ENCODE data around the gene RPP30.

Gene RPP30

DNA sequence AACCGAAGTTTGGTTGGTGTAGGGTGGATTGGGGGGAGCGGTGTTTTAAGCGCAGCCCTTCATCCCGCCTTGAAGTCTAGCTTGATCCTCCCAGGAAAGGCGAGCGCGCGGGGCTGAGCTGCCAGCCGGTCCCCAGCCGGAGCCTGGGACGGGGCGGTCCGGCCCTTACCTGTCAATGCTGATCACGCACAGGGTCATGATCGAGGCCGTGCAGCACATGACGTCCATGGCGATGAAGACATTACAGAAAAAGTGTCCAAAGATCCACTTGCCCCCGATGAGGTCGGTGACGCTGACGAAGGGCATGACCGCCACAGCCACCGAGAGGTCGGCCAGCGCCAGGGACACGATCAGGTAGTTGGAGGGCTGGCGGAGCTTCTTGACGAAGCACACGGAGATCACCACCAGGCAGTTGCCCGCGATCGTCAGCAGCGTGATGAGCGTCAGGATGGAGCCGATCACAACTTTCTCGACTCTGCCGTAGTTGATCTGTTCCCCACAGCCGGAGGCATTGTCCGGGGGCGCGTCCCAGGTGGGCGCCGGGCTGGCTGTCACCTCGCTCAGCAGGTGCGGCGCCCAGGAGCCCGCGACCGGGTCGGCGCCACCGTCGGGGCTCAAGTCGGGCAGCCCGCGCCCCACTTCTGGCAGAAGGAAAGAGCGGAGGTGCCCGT is 14.7 kb upstream of the RPP30 start:
- Histone ChIP-seq H3K27me3 (ENCODE audit: control insufficient read depth, insufficient read depth, low read length) (peaks cover 35% of the 10 kb centered on the region), H3K36me3 (ENCODE audit: control insufficient read depth, insufficient read depth, low read length) (no peaks in the 10 kb centered on the region), H3K9me3 (ENCODE audit: control insufficient read depth, insufficient read depth, low read length) (no peaks in the 10 kb centered on the region), H3K9ac (ENCODE audit: low read depth, low read length) (no peak overlapping the region), H3K4me3 (ENCODE audit: low read depth, low read length) (peak overlapping the region; percentile 82), H3K4me1 (ENCODE audit: control insufficient read depth, insufficient read depth, low read length) (no peaks in the 10 kb centered on the region)

DNA sequence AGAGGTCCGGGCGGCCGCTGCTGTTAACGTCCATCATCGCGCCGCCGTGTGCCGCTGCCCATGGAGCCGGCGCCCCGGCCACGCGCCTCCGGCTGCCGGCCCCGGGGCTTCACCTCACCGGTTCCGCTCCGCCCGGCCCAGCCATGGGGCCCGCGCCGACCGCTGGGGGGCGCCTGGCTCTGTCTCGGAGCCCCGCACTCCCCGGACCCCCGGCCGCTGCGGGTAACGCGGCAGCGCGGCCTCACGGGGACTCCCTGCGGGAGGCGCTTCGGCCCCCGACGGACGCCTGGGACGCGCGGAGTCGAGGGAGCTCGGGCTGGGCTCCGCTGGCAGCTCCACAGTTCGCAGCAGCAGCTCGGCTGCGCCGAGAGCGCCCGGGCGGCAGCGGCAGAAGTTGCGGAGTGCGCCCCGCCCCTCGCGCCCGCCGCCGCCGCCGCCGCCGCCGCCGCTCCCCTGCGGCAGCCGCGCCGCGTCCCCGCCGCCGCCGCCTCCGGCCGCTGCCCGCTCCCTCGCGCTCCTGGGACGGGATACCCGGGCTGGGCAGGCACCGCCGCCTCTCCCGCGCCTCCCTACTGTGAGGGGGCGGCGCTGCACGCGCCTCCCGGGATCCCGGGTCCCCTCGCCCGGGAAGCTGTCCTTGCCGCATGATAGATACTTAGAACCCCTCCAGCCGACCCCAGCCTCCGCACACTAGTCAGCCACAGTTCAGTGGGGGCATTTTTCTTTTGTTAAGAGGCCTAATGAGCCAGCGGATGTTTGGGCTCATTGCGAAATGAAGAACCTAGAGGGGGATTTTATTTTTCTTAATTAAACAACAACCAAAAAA is 13.9 kb upstream of the RPP30 start, which contains the start of gene HTR7:
Gene HTR7, minus strand, starts transcription at position 405 of the 826 bp plus-strand sequence. Its CDS starts 368 bp downstream, at position 37.
- H3K4me3 ChIP-seq (ENCODE audit: low read depth, low read length), result peak within 1 kb of the TSS; percentile 82
- H3K4me1 ChIP-seq (ENCODE audit: control insufficient read depth, insufficient read depth, low read length), result no peaks in the 10 kb centered on the region
- H3K36me3 ChIP-seq (ENCODE audit: control insufficient read depth, insufficient read depth, low read length), result no peaks in the 10 kb centered on the region
- H3K9ac ChIP-seq (ENCODE audit: low read depth, low read length), result no peak within 1 kb of the TSS
- no peaks in the 10 kb centered on the region for H3K9me3 ChIP-seq (ENCODE audit: control insufficient read depth, insufficient read depth, low read length)
- H3K27me3 ChIP-seq (ENCODE audit: control insufficient read depth, insufficient read depth, low read length), result peaks cover 35% of the 10 kb centered on the region

- Histone ChIP-seq H3K9me3 (ENCODE audit: control insufficient read depth, insufficient read depth, low read length) (no peaks in the 10 kb centered on the region), H3K4me3 (ENCODE audit: low read depth, low read length) (peak overlapping the region; percentile 70), H3K36me3 (ENCODE audit: control insufficient read depth, insufficient read depth, low read length) (no peaks in the 10 kb centered on the region), H3K9ac (ENCODE audit: low read depth, low read length) (no peak overlapping the region), H3K27me3 (ENCODE audit: control insufficient read depth, insufficient read depth, low read length) (peaks cover 35% of the 10 kb centered on the region), H3K4me1 (ENCODE audit: control insufficient read depth, insufficient read depth, low read length) (no peaks in the 10 kb centered on the region)
Measured at GRCh38 chr10:90858461-90858968, 13.3 kb upstream of the RPP30 start.

GRCh38 chr10:90859321-90859751 is 12.4 kb upstream of the RPP30 start:
- Histone ChIP-seq H3K9ac (ENCODE audit: low read depth, low read length) (no peak overlapping the region), H3K27me3 (ENCODE audit: control insufficient read depth, insufficient read depth, low read length) (peaks cover 35% of the 10 kb centered on the region), H3K4me1 (ENCODE audit: control insufficient read depth, insufficient read depth, low read length) (no peaks in the 10 kb centered on the region), H3K36me3 (ENCODE audit: control insufficient read depth, insufficient read depth, low read length) (no peaks in the 10 kb centered on the region), H3K9me3 (ENCODE audit: control insufficient read depth, insufficient read depth, low read length) (no peaks in the 10 kb centered on the region), H3K4me3 (ENCODE audit: low read depth, low read length) (no peak overlapping the region)

DNA sequence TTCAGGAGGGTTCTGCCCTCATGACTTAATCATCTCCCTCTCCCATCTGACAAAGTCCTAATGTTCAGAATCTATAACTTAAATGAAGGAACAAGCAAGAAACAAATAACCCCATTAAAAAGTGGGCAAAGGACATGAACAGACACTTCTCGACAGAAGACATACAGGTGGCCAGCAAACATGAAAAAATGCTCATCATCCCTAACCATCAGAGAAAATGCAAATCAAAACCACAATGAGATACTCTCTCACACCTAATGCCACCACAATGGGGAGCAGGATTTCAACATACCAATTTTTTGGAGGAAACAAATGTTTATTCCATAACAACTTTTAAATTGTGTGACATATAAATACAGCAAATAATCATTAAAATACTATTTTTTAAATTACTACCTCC is 11.0 kb upstream of the RPP30 start:
- no peaks in the 10 kb centered on the region for H3K9me3 ChIP-seq (ENCODE audit: control insufficient read depth, insufficient read depth, low read length)

DNA sequence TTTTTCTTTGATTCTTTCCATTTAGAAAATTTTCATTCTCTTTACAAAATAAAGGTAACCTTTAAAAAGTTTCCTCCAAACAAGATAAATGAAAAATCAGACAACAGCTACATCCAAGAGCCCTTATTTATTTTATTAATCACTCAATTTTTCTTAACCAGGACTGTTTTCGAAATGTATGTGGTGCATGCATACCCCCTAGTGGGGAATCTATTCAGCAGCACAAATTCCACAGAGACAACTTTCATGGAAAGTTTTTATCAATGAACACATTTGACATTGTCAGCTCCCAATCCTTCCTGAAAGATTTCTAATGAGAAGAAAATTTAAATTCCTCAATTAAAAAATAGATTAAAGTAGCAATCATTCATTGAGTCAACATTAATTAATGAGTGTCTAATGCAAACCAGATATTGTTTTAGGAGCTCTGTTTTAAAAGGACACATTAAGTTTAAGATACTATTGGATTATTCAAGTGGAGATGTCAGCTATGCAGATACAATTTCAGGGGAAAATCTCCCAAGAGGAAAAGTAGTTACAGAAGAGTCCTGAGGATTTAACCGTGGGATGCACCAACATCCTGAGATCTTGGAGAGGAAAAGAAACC is 8.8 kb upstream of the RPP30 start:
- H3K27me3 ChIP-seq (ENCODE audit: control insufficient read depth, insufficient read depth, low read length), result peaks cover 12% of the 10 kb centered on the region
- H3K4me1 ChIP-seq (ENCODE audit: control insufficient read depth, insufficient read depth, low read length), result no peaks in the 10 kb centered on the region

More for the DNA sequence above, 11.0 kb upstream of the RPP30 start:
- H3K4me3 ChIP-seq (ENCODE audit: low read depth, low read length), result no peak overlapping the region
- H3K9ac ChIP-seq (ENCODE audit: low read depth, low read length), result no peak overlapping the region
- no peaks in the 10 kb centered on the region for H3K4me1 ChIP-seq (ENCODE audit: control insufficient read depth, insufficient read depth, low read length)
- H3K36me3 ChIP-seq (ENCODE audit: control insufficient read depth, insufficient read depth, low read length), result no peaks in the 10 kb centered on the region
- peaks cover 27% of the 10 kb centered on the region for H3K27me3 ChIP-seq (ENCODE audit: control insufficient read depth, insufficient read depth, low read length)

GRCh38 chr10:90865401-90865800 is 6.4 kb upstream of the RPP30 start:
- H3K27me3 ChIP-seq (ENCODE audit: control insufficient read depth, insufficient read depth, low read length), result no peaks in the 10 kb centered on the region

More for the DNA sequence above, 8.8 kb upstream of the RPP30 start:
- Histone ChIP-seq H3K4me3 (ENCODE audit: low read depth, low read length) (no peak overlapping the region), H3K9me3 (ENCODE audit: control insufficient read depth, insufficient read depth, low read length) (no peaks in the 10 kb centered on the region), H3K9ac (ENCODE audit: low read depth, low read length) (no peak overlapping the region), H3K36me3 (ENCODE audit: control insufficient read depth, insufficient read depth, low read length) (no peaks in the 10 kb centered on the region)

GRCh38 chr10:90866050-90866598 is 5.7 kb upstream of the RPP30 start:
- Histone ChIP-seq H3K4me3 (ENCODE audit: low read depth, low read length) (no peak overlapping the region), H3K9me3 (ENCODE audit: control insufficient read depth, insufficient read depth, low read length) (no peaks in the 10 kb centered on the region), H3K4me1 (ENCODE audit: control insufficient read depth, insufficient read depth, low read length) (peaks cover 6% of the 10 kb centered on the region), H3K36me3 (ENCODE audit: control insufficient read depth, insufficient read depth, low read length) (no peaks in the 10 kb centered on the region), H3K27me3 (ENCODE audit: control insufficient read depth, insufficient read depth, low read length) (no peaks in the 10 kb centered on the region), H3K9ac (ENCODE audit: low read depth, low read length) (no peak overlapping the region)

More at GRCh38 chr10:90865401-90865800, 6.4 kb upstream of the RPP30 start:
- Histone ChIP-seq H3K9me3 (ENCODE audit: control insufficient read depth, insufficient read depth, low read length) (no peaks in the 10 kb centered on the region), H3K4me3 (ENCODE audit: low read depth, low read length) (no peak overlapping the region), H3K36me3 (ENCODE audit: control insufficient read depth, insufficient read depth, low read length) (no peaks in the 10 kb centered on the region), H3K4me1 (ENCODE audit: control insufficient read depth, insufficient read depth, low read length) (no peaks in the 10 kb centered on the region), H3K9ac (ENCODE audit: low read depth, low read length) (no peak overlapping the region)

DNA sequence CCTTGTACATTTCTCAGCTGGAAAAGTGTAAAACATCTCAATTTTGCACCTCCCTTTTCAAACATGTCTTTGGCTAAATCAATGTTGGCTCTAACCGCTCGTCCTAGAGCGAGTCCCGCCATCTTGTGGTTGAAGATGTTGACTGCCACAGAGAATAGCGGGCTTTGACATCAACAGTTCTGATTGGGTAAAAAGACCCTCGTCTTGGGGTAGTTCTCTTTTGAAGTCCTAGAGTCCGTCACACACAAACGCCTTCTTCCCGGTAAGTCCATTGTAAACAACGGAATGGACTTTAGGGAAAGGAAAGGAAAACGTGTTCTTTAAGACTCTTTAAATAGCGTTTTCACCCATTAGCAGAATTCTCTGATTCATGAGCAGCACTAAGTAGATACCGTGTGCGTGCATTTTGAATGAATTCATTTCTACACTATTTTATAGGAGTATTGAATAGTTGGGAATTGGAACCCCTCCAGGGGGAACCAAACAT is 452 bp upstream of the RPP30 start:
- peak overlapping the region; percentile 97 for H3K4me3 ChIP-seq (ENCODE audit: low read depth, low read length)
- H3K4me1 ChIP-seq (ENCODE audit: control insufficient read depth, insufficient read depth, low read length), result peaks cover 6% of the 10 kb centered on the region
- no peaks in the 10 kb centered on the region for H3K27me3 ChIP-seq (ENCODE audit: control insufficient read depth, insufficient read depth, low read length)
- H3K9ac ChIP-seq (ENCODE audit: low read depth, low read length), result no peak overlapping the region
- no peaks in the 10 kb centered on the region for H3K9me3 ChIP-seq (ENCODE audit: control insufficient read depth, insufficient read depth, low read length)
- H3K36me3 ChIP-seq (ENCODE audit: control insufficient read depth, insufficient read depth, low read length), result peaks cover 3% of the 10 kb centered on the region

DNA sequence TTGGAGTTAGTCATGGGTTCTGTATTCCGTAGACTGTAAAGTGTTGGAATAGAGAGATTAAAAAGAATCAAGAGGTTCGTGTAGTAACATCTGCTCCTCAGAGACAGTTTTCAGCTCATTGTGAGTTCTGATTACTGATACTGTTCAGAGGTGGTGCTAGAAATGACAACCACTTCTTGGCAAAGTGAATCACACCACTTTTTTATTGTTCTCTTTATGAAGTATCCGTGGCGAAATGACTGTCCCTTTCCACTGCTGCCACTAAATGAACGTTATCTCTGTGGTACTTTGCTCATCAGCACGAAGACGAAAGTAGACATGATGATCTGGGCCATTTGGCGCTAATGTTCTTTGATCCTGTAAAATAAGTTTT is 860 bp downstream of the RPP30 start:
- H3K9ac ChIP-seq (ENCODE audit: low read depth, low read length), result peak overlapping the region; percentile 95
- peak overlapping the region; percentile 97 for H3K4me3 ChIP-seq (ENCODE audit: low read depth, low read length)
- H3K4me1 ChIP-seq (ENCODE audit: control insufficient read depth, insufficient read depth, low read length), result peaks cover 6% of the 10 kb centered on the region
- peaks cover 9% of the 10 kb centered on the region for H3K36me3 ChIP-seq (ENCODE audit: control insufficient read depth, insufficient read depth, low read length)
- H3K9me3 ChIP-seq (ENCODE audit: control insufficient read depth, insufficient read depth, low read length), result no peaks in the 10 kb centered on the region
- no peaks in the 10 kb centered on the region for H3K27me3 ChIP-seq (ENCODE audit: control insufficient read depth, insufficient read depth, low read length)

DNA sequence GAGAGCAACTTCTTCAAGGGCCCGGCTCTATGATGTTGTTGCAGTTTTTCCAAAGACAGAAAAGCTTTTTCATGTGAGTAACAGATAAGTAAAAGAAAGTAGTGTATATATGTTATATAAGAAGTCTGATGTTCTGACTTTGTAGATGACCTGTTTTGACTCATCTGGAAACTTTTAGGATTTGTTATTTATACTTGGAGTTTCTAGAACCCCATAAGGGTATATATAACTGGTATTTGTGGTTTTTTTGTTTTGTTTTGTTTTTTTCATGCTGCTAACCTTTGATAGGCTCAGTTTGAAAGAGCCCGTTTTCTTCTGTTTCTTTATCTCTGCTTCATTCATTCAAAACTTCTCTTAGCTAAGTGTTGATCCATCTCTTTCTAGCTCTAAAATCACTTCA is 7.3 kb downstream of the RPP30 start:
- Histone ChIP-seq H3K9me3 (ENCODE audit: control insufficient read depth, insufficient read depth, low read length) (no peaks in the 10 kb centered on the region), H3K4me1 (ENCODE audit: control insufficient read depth, insufficient read depth, low read length) (no peaks in the 10 kb centered on the region), H3K36me3 (ENCODE audit: control insufficient read depth, insufficient read depth, low read length) (peaks cover 14% of the 10 kb centered on the region), H3K4me3 (ENCODE audit: low read depth, low read length) (no peak overlapping the region), H3K9ac (ENCODE audit: low read depth, low read length) (no peak overlapping the region), H3K27me3 (ENCODE audit: control insufficient read depth, insufficient read depth, low read length) (no peaks in the 10 kb centered on the region)
